Measurements from ENCODE around the gene PRDM16. TPM values are rescaled to one million over a fixed set of nuclear protein-coding genes. Genes with fewer than 3 reads are reported as not detected.

PRDM16 gene
- total and polyA plus RNA-seq, 2 experiments from 2014 or later = 0.14 to 0.16 TPM

DNA sequence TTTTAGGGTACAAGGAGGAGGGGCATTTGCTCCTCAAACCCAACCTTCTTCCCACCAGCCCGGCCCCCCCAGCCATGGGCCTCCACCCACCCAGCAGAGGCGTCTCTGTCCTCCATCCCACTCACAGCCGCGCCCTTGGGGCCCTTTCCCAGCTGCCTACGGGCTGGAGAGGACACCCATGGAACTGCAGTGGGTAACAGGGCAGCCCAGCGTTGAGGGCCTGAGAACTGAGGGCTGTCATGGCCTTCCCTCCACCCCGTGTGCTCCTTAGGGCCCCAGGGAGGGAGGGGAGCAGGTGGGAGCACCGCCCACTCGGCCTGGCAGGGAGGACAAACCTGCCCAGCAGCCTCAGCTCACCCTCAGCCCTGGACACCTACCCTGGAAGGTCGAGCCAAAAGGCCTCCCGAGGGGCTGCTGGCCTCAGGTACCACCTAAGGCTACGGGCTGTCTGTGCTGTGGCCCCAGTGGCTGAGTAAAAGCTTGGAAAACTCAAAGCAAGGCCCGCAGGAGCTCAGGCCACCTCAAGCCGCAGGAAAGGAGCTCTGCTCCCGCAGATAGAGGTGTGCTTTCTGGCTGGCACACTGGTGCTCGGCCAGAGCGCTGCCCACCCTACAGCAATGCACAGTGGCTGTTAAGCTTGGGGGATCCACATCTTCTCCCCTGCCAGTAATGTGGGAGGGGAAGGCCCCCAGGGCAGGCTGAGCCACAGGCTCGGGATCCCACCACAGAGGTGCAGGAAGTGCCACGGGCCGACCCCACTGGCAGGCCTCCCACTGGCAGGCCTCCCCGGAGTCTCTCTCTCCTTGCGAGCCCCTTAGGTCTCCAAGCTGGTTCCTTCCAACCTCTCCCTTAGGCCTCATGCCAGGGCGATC, 383.2 kb downstream of the PRDM16 start:
- 0 out of 3 replicates have a peak, but pooled peaks cover 2% of the 10 kb centered on the region for H3K36me3 Mint-ChIP-seq (ENCODE audit: low read depth)
- H3K4me1 Mint-ChIP-seq = peaks cover 10% of the 10 kb centered on the region
- H3K4me3 Mint-ChIP-seq = no peak overlapping the region
- Histone ChIP-seq H3F3A (replicated peaks; ENCODE audit: low read depth) (peaks cover 17% of the 10 kb centered on the region), H3K9me2 (ENCODE audit: insufficient read depth) (no peaks in the 10 kb centered on the region), H3K79me2 (replicated peaks; ENCODE audit: insufficient read depth) (peaks cover 17% of the 10 kb centered on the region; the same call in 1 of the 2 replicates), H4K20me1 (replicated peaks; ENCODE audit: insufficient read depth) (no peaks in the 10 kb centered on the region), H3K36me3 (ENCODE audit: insufficient read depth) (no peaks in the 10 kb centered on the region), H3K4me3 (no peak overlapping the region), H3K4me1 (ENCODE audit: insufficient read depth) (peaks cover 18% of the 10 kb centered on the region; the same call in 1 of the 2 replicates), H3K27ac (ENCODE audit: low read depth) (no peak overlapping the region), H3K4me2 (no peak overlapping the region), H3K27me3 (ENCODE audit: insufficient read depth) (no peaks in the 10 kb centered on the region), H2AFZ (no peak overlapping the region)
- TF ChIP-seq NANOG (IDR thresholded peaks at IDR 0.05; ENCODE audit: borderline replicate concordance) (no peak), POLR2AphosphoS5 (IDR thresholded peaks at IDR 0.05; ENCODE audit: low read depth) (no peak), STAT1 (IDR thresholded peaks at IDR 0.05; ENCODE audit: unreplicated experiment) (no peak)
- TF ChIP-seq, protein P1, sequence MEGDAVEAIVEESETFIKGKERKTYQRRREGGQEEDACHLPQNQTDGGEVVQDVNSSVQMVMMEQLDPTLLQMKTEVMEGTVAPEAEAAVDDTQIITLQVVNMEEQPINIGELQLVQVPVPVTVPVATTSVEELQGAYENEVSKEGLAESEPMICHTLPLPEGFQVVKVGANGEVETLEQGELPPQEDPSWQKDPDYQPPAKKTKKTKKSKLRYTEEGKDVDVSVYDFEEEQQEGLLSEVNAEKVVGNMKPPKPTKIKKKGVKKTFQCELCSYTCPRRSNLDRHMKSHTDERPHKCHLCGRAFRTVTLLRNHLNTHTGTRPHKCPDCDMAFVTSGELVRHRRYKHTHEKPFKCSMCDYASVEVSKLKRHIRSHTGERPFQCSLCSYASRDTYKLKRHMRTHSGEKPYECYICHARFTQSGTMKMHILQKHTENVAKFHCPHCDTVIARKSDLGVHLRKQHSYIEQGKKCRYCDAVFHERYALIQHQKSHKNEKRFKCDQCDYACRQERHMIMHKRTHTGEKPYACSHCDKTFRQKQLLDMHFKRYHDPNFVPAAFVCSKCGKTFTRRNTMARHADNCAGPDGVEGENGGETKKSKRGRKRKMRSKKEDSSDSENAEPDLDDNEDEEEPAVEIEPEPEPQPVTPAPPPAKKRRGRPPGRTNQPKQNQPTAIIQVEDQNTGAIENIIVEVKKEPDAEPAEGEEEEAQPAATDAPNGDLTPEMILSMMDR (conservative IDR thresholded peaks at IDR 0.05; ENCODE audit: low read depth in 2 of 2) = no peak
- no peak for ATAC-seq
- H3K9me3 Mint-ChIP-seq = peaks cover 3% of the 10 kb centered on the region; the same call in 1 of the 3 replicates
- no peak for DNase-seq (ENCODE audit: low spot score)
- H3K27ac Mint-ChIP-seq = no peak overlapping the region
- H3K27me3 Mint-ChIP-seq (ENCODE audit: insufficient read depth, low read depth, poor library complexity) = peaks cover 15% of the 10 kb centered on the region

GRCh38 chr1:3452866-3453175, 383.8 kb downstream of the PRDM16 start:
- peaks cover 3% of the 10 kb centered on the region; the same call in 1 of the 3 replicates for H3K9me3 Mint-ChIP-seq
- H3K36me3 Mint-ChIP-seq (ENCODE audit: low read depth) = 0 out of 3 replicates have a peak, but pooled peaks cover 2% of the 10 kb centered on the region
- H3K27ac Mint-ChIP-seq = no peak overlapping the region
- Histone ChIP-seq H3K4me1 (ENCODE audit: insufficient read depth) (peaks cover 18% of the 10 kb centered on the region; the same call in 1 of the 2 replicates), H3K27me3 (ENCODE audit: insufficient read depth) (no peaks in the 10 kb centered on the region), H3K79me2 (replicated peaks; ENCODE audit: insufficient read depth) (peaks cover 19% of the 10 kb centered on the region; the same call in 1 of the 2 replicates), H3K4me3 (no peak overlapping the region), H3F3A (replicated peaks; ENCODE audit: low read depth) (peaks cover 17% of the 10 kb centered on the region), H3K9me2 (ENCODE audit: insufficient read depth) (no peaks in the 10 kb centered on the region), H4K20me1 (replicated peaks; ENCODE audit: insufficient read depth) (no peaks in the 10 kb centered on the region), H3K4me2 (no peak overlapping the region), H3K27ac (ENCODE audit: low read depth) (no peak overlapping the region), H2AFZ (no peak overlapping the region), H3K36me3 (ENCODE audit: insufficient read depth) (no peaks in the 10 kb centered on the region)
- no peak overlapping the region for H3K4me3 Mint-ChIP-seq
- ATAC-seq = no peak
- TF ChIP-seq NANOG (IDR thresholded peaks at IDR 0.05; ENCODE audit: borderline replicate concordance) = no peak
- TF ChIP-seq, protein P2, sequence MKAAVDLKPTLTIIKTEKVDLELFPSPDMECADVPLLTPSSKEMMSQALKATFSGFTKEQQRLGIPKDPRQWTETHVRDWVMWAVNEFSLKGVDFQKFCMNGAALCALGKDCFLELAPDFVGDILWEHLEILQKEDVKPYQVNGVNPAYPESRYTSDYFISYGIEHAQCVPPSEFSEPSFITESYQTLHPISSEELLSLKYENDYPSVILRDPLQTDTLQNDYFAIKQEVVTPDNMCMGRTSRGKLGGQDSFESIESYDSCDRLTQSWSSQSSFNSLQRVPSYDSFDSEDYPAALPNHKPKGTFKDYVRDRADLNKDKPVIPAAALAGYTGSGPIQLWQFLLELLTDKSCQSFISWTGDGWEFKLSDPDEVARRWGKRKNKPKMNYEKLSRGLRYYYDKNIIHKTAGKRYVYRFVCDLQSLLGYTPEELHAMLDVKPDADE (IDR thresholded peaks at IDR 0.05) = no peak
- H3K4me1 Mint-ChIP-seq = peaks cover 14% of the 10 kb centered on the region
- no peak for DNase-seq (ENCODE audit: low spot score)
- H3K27me3 Mint-ChIP-seq (ENCODE audit: insufficient read depth, low read depth, poor library complexity) = peaks cover 16% of the 10 kb centered on the region

Data from GM23338 (cell line).